ENCODE results near the gene CLDND1. TPM values are rescaled to one million over a fixed set of nuclear protein-coding genes. Genes with fewer than 3 reads are reported as not detected.

The CLDND1 gene
- total RNA-seq, 2 experiments from 2014 or later, result 168 to 185 TPM

- Mint-ChIP-seq H3K4me1 (ENCODE audit: low read depth) (no peaks in the 10 kb centered on the region), H3K4me3 (peak within 1 kb of the TSS; percentile 30), H3K9me3 (no peaks in the 10 kb centered on the region), H3K27ac (no peak within 1 kb of the TSS), H3K27me3 (no peaks in the 10 kb centered on the region), H3K36me3 (ENCODE audit: low read depth) (no peaks in the 10 kb centered on the region)
- Histone ChIP-seq H3K4me1 (ENCODE audit: insufficient read depth, low read length) (no peaks in the 10 kb centered on the region), H3K9me3 (ENCODE audit: control insufficient read depth in 1 of 2, insufficient read depth in 1 of 2, low read length in 2 of 2) (no peaks in the 10 kb centered on the region), H3K36me3 (ENCODE audit: insufficient read depth, low read length) (no peaks in the 10 kb centered on the region), H3K4me3 (ENCODE audit: low read length) (peak within 1 kb of the TSS; percentile 46), H3K27me3 (ENCODE audit: control insufficient read depth in 1 of 2, insufficient read depth in 2 of 2, low read length in 2 of 2) (no peaks in the 10 kb centered on the region), H3K27ac (ENCODE audit: low read depth in 1 of 2, low read length in 2 of 2) (no peak within 1 kb of the TSS)
- TF ChIP-seq, protein P1, sequence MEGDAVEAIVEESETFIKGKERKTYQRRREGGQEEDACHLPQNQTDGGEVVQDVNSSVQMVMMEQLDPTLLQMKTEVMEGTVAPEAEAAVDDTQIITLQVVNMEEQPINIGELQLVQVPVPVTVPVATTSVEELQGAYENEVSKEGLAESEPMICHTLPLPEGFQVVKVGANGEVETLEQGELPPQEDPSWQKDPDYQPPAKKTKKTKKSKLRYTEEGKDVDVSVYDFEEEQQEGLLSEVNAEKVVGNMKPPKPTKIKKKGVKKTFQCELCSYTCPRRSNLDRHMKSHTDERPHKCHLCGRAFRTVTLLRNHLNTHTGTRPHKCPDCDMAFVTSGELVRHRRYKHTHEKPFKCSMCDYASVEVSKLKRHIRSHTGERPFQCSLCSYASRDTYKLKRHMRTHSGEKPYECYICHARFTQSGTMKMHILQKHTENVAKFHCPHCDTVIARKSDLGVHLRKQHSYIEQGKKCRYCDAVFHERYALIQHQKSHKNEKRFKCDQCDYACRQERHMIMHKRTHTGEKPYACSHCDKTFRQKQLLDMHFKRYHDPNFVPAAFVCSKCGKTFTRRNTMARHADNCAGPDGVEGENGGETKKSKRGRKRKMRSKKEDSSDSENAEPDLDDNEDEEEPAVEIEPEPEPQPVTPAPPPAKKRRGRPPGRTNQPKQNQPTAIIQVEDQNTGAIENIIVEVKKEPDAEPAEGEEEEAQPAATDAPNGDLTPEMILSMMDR (IDR thresholded peaks at IDR 0.05), result no peak
- CTCF ChIA-PET, result interaction anchor here (1.7 kb wide), 1 partner anchor 10 kb away, joined by 6 read pairs; no protein-coding TSS in a partner anchor
- DNase-seq (peak in 2 of 14 experiments; percentile 42 to 49), ATAC-seq (ENCODE audit: poor library complexity) (peak; percentile 43)
- intact Hi-C loops (cut with DNase I, micrococcal nuclease), result no loop called here
- POLR2A ChIA-PET, result interaction anchor here (1.0 to 3.0 kb wide), 5 partner anchors 9 to 41 kb away, joined by 3 to 18 read pairs (median 6); partner anchors contain the start of gene CLDND1
Measured at GRCh38 chr3:98531622-98532274, 9.0 kb upstream of the CLDND1 start, which contains the start of gene GPR15. Gene GPR15 (plus strand): TSS chr3:98531978. CDS start chr3:98532034, 56 bp downstream.

DNA sequence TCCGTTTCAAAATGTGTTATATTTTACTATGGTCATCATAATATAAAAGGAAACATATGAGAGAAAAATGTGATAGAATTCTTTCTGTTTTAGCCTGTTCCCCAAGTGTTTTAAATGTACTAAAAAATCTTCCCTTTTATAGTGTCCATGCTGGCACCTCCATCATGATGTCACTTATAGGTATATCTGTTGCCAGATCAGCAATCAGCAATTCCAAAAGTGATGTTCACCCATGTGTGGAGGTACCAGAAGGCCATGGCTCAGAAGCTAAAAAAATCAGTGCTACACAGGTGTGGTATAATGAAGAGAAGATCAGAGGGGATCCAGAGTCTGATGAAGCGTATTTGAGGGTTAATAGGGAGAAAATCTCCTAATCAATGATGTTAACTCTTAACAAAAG is 8.0 kb upstream of the CLDND1 start:
- Histone ChIP-seq H3K27me3 (ENCODE audit: control insufficient read depth in 1 of 2, insufficient read depth in 2 of 2, low read length in 2 of 2) (no peaks in the 10 kb centered on the region), H3K27ac (ENCODE audit: low read depth in 1 of 2, low read length in 2 of 2) (no peak overlapping the region), H3K36me3 (ENCODE audit: insufficient read depth, low read length) (no peaks in the 10 kb centered on the region), H3K4me1 (ENCODE audit: insufficient read depth, low read length) (no peaks in the 10 kb centered on the region), H3K9me3 (ENCODE audit: control insufficient read depth in 1 of 2, insufficient read depth in 1 of 2, low read length in 2 of 2) (no peaks in the 10 kb centered on the region), H3K4me3 (ENCODE audit: low read length) (no peak overlapping the region)
- no peaks in the 10 kb centered on the region for H3K27me3 Mint-ChIP-seq
- no peak overlapping the region for H3K4me3 Mint-ChIP-seq
- TF ChIP-seq, protein P1 (IDR thresholded peaks at IDR 0.05), result no peak
- no peaks in the 10 kb centered on the region for H3K9me3 Mint-ChIP-seq
- no peaks in the 10 kb centered on the region for H3K36me3 Mint-ChIP-seq (ENCODE audit: low read depth)
- ATAC-seq (ENCODE audit: poor library complexity) (no peak), DNase-seq (no peak)
- CTCF ChIA-PET, result no interaction called here
- POLR2A ChIA-PET, result no interaction called here
- no peak overlapping the region for H3K27ac Mint-ChIP-seq
- intact Hi-C loops (cut with DNase I, micrococcal nuclease), result no loop called here
- no peaks in the 10 kb centered on the region for H3K4me1 Mint-ChIP-seq (ENCODE audit: low read depth)

DNA sequence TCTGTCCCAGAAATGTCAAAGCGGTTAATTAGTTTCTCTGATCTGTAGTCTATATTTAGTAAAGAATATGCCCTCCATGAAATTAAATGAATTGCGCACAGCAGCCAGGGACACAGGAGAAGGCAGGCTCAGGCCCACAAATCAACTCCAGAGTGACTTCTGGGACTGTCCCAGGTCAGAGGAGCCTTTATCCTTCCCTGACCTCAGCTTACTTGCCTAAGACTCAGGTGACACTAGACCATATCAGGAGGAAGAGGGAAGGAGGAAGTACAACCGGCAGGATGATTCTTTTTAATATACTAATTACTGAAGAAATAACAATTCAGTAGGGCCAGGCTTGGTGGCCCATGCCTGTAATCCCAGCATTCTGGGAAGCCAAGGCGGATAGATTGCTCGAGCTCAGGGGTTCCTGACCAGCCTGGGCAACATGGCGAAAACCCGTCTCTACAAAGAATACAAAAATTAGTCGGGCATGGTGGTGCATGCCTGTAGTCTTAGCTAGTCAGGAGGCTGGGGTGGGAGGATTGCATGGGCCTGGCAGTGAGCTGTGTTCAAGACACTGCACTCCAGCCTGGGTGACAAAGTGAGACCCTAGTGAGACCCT is 7.3 kb upstream of the CLDND1 start:
- DNase-seq, result no peak
- Histone ChIP-seq H3K36me3 (ENCODE audit: insufficient read depth, low read length) (no peaks in the 10 kb centered on the region), H3K27ac (ENCODE audit: low read depth in 1 of 2, low read length in 2 of 2) (no peak overlapping the region), H3K27me3 (ENCODE audit: control insufficient read depth in 1 of 2, insufficient read depth in 2 of 2, low read length in 2 of 2) (no peaks in the 10 kb centered on the region), H3K4me3 (ENCODE audit: low read length) (no peak overlapping the region), H3K4me1 (ENCODE audit: insufficient read depth, low read length) (peaks cover 6% of the 10 kb centered on the region), H3K9me3 (ENCODE audit: control insufficient read depth in 1 of 2, insufficient read depth in 1 of 2, low read length in 2 of 2) (no peaks in the 10 kb centered on the region)
- intact Hi-C loops (cut with DNase I, micrococcal nuclease), result loop anchor here in 1 of 2 experiments (5.0 to 10.0 kb wide), 4 partner anchors 372 to 1875 kb away; partner anchors contain the start of genes DCBLD2, LNP1, RIOX2 and TOMM70
- Mint-ChIP-seq H3K4me3 (no peak overlapping the region), H3K4me1 (ENCODE audit: low read depth) (no peaks in the 10 kb centered on the region), H3K27ac (no peak overlapping the region), H3K9me3 (no peaks in the 10 kb centered on the region), H3K27me3 (no peaks in the 10 kb centered on the region), H3K36me3 (ENCODE audit: low read depth) (no peaks in the 10 kb centered on the region)
- no peak for ATAC-seq (ENCODE audit: poor library complexity)
- TF ChIP-seq, protein P1 (IDR thresholded peaks at IDR 0.05), result no peak
- POLR2A ChIA-PET, result no interaction called here
- CTCF ChIA-PET, result no interaction called here
